ENCODE results near the gene PTPRN2.
"Not testable (repeated sequence)": the region's sequence is repeated elsewhere in the genome, so short reads cannot be mapped to it uniquely, and the experiment has no call there.

Gene PTPRN2

GRCh38 chr7:157727964-157728615, 859.5 kb downstream of the PTPRN2 start:
- DNase-seq (ENCODE audit: low read depth) = no peak

GRCh38 chr7:157726764-157727163, 860.9 kb downstream of the PTPRN2 start:
- DNase-seq (ENCODE audit: low read depth) = no peak

- DNase-seq (ENCODE audit: low read depth) = not testable (repeated sequence)
Measured at GRCh38 chr7:157725312-157725711, 862.3 kb downstream of the PTPRN2 start.

- no peak for DNase-seq (ENCODE audit: low read depth)
Measured at GRCh38 chr7:157723205-157723604, 864.4 kb downstream of the PTPRN2 start.

GRCh38 chr7:157722137-157723060, 865.2 kb downstream of the PTPRN2 start:
- no peak for DNase-seq (ENCODE audit: low read depth)

GRCh38 chr7:157721468-157722136, 866.0 kb downstream of the PTPRN2 start:
- DNase-seq (ENCODE audit: low read depth) = no peak

GRCh38 chr7:157719705-157720655, 867.6 kb downstream of the PTPRN2 start:
- no peak for DNase-seq (ENCODE audit: low read depth)

- no peak for DNase-seq (ENCODE audit: low read depth)
Measured at GRCh38 chr7:157719008-157719682, 868.5 kb downstream of the PTPRN2 start.

GRCh38 chr7:157718303-157719007, 869.2 kb downstream of the PTPRN2 start:
- DNase-seq (ENCODE audit: low read depth) = no peak

GRCh38 chr7:157717211-157718174, 870.1 kb downstream of the PTPRN2 start:
- DNase-seq (ENCODE audit: low read depth) = no peak

GRCh38 chr7:157715938-157716280, 871.7 kb downstream of the PTPRN2 start:
- no peak for DNase-seq (ENCODE audit: low read depth)

- DNase-seq (ENCODE audit: low read depth) = no peak
Measured at GRCh38 chr7:157715071-157715937, 872.3 kb downstream of the PTPRN2 start.

GRCh38 chr7:157714166-157715070, 873.2 kb downstream of the PTPRN2 start:
- no peak for DNase-seq (ENCODE audit: low read depth)

- no peak for DNase-seq (ENCODE audit: low read depth)
Measured at GRCh38 chr7:157713591-157713990, 874.0 kb downstream of the PTPRN2 start.

- no peak for DNase-seq (ENCODE audit: low read depth)
Measured at GRCh38 chr7:157712666-157713235, 874.9 kb downstream of the PTPRN2 start.

- DNase-seq (ENCODE audit: low read depth) = no peak
Measured at GRCh38 chr7:157711353-157711888, 876.2 kb downstream of the PTPRN2 start.

GRCh38 chr7:157710396-157710795, 877.2 kb downstream of the PTPRN2 start:
- DNase-seq (ENCODE audit: low read depth) = no peak
